HEK293 (cell line): ENCODE measurements around the gene PPM1L.

ENCODE experiments used
- CTCF ChIA-PET: fragments of 350-600 bp; formaldehyde crosslinking; extraction: SDS; loops from one replicate; lab custom pipeline; 2021; ENCODE audit warnings: antibody characterized with exemption; lab: Yijun Ruan, JAX
- POLR2A ChIA-PET: fragments of 300-600 bp; formaldehyde crosslinking; extraction: SDS; loops from one replicate; lab custom pipeline; 2020; ENCODE audit warnings: antibody characterized with exemption, inconsistent platforms; lab: Yijun Ruan, JAX
- H3K27ac ChIP-seq: fragments of 200-500 bp; sonication (Bioruptor generic); 2 replicates; pipeline ENCODE4 v1.5.1; 2014; ENCODE audit warnings: low read depth, low read length, control low read depth, inconsistent platforms; ENCODE audit errors: extremely low read depth
- H3K36me3 ChIP-seq, 2 experiments: fragments of 200-500 bp in 1 of 2; sonication (Bioruptor generic) in 1 of 2; 1 replicate in 1 of 2; 2 replicates in 1 of 2; pipeline ENCODE4 v1.5.1; 2014 to 2017; ENCODE audit warnings: inconsistent platforms in 2 of 2, low read length in 2 of 2; ENCODE audit not compliant: control insufficient read depth in 2 of 2, insufficient read depth in 1 of 2
- H3K4me1 ChIP-seq: fragments of 200-500 bp; sonication (Bioruptor generic); 2 replicates; pipeline ENCODE4 v1.5.1; 2014; ENCODE audit warnings: mild to moderate bottlenecking, low read length, inconsistent platforms; ENCODE audit not compliant: control insufficient read depth, insufficient read depth
- H3K4me3 ChIP-seq: 2 replicates; pipeline ENCODE4 v1.5.1; 2011; ENCODE audit warnings: low read depth, mild to moderate bottlenecking, control low read depth, low read length, moderate library complexity
- H3K9me3 ChIP-seq: fragments of 200-500 bp; sonication (Bioruptor generic); 2 replicates; pipeline ENCODE4 v1.5.1; 2014; ENCODE audit warnings: low read depth, low read length, inconsistent platforms; ENCODE audit not compliant: control insufficient read depth, insufficient read depth
- BCL11B ChIP-seq: fragments of 450-650 bp; formaldehyde crosslinking; IDR thresholded peaks from 2 replicates; pipeline ENCODE4 v1.5.1; 2016; ENCODE audit warnings: low read depth, missing biosample characterization, missing genetic modification characterization
- INSM2 ChIP-seq: fragments of 450-650 bp; formaldehyde crosslinking; IDR thresholded peaks from 2 replicates; pipeline ENCODE4 v1.5.1; 2016; ENCODE audit warnings: missing biosample characterization, missing genetic modification characterization
- PATZ1 ChIP-seq: fragments of 450-650 bp; formaldehyde crosslinking; IDR thresholded peaks from 2 replicates; pipeline ENCODE4 v1.5.1; 2016; ENCODE audit warnings: missing biosample characterization, missing genetic modification characterization
- SP3 ChIP-seq: fragments of 450-650 bp; formaldehyde crosslinking; IDR thresholded peaks from 2 replicates; pipeline ENCODE4 v1.5.1; 2016; ENCODE audit warnings: missing biosample characterization, missing genetic modification characterization
- ZBTB6 ChIP-seq: fragments of 450-650 bp; formaldehyde crosslinking; IDR thresholded peaks from 2 replicates; pipeline ENCODE4 v1.5.1; 2017; ENCODE audit warnings: missing biosample characterization, missing genetic modification characterization
- ZEB2 ChIP-seq: fragments of 450-650 bp; formaldehyde crosslinking; IDR thresholded peaks from 2 replicates; pipeline ENCODE4 v1.5.1; 2016; ENCODE audit warnings: missing biosample characterization, missing genetic modification characterization
- ZNF324 ChIP-seq: fragments of 450-650 bp; formaldehyde crosslinking; IDR thresholded peaks from 2 replicates; pipeline ENCODE4 v1.5.1; 2016; ENCODE audit warnings: missing biosample characterization, missing genetic modification characterization
- ZNF555 ChIP-seq: fragments of 450-650 bp; formaldehyde crosslinking; conservative IDR thresholded peaks from 2 replicates; pipeline ENCODE4 v1.5.1; 2017; ENCODE audit warnings: missing biosample characterization, mild to moderate bottlenecking, missing genetic modification characterization, inconsistent platforms
- ZNF596 ChIP-seq: fragments of 450-650 bp; IDR thresholded peaks from 2 replicates; pipeline ENCODE4 v1.5.0; 2018; ENCODE audit warnings: missing biosample characterization, mild to moderate bottlenecking, missing genetic modification characterization, moderate library complexity
- ZNF624 ChIP-seq: fragments of 450-650 bp; formaldehyde crosslinking; IDR thresholded peaks from 2 replicates; pipeline ENCODE4 v1.5.1; 2017; ENCODE audit warnings: missing biosample characterization, missing genetic modification characterization
- ZNF664 ChIP-seq: fragments of 450-650 bp; formaldehyde crosslinking; IDR thresholded peaks from 2 replicates; pipeline ENCODE4 v1.5.1; 2016; ENCODE audit warnings: missing biosample characterization, missing genetic modification characterization
- ZNF701 ChIP-seq: fragments of 450-650 bp; formaldehyde crosslinking; IDR thresholded peaks from 2 replicates; pipeline ENCODE4 v1.5.1; 2016; ENCODE audit warnings: missing biosample characterization, missing genetic modification characterization
- ZNF707 ChIP-seq: fragments of 450-650 bp; formaldehyde crosslinking; IDR thresholded peaks from 2 replicates; pipeline ENCODE4 v1.5.1; 2016; ENCODE audit warnings: missing biosample characterization, missing genetic modification characterization
- ZNF792 ChIP-seq: fragments of 450-650 bp; formaldehyde crosslinking; IDR thresholded peaks from 2 replicates; pipeline ENCODE4 v1.5.1; 2016; ENCODE audit warnings: missing biosample characterization, missing genetic modification characterization
- ZXDB ChIP-seq: fragments of 450-650 bp; formaldehyde crosslinking; IDR thresholded peaks from 2 replicates; pipeline ENCODE4 v1.5.1; 2016; ENCODE audit warnings: missing biosample characterization, missing genetic modification characterization
- TF ChIP-seq, protein P1 (sequence below): fragments of 450-650 bp; formaldehyde crosslinking; IDR thresholded peaks from 2 replicates; pipeline ENCODE4 v1.5.1; 2016; ENCODE audit warnings: missing biosample characterization, missing genetic modification characterization, borderline replicate concordance
- TF ChIP-seq, protein P2 (sequence below): fragments of 450-650 bp; formaldehyde crosslinking; IDR thresholded peaks from 2 replicates; pipeline ENCODE4 v1.5.1; 2016; ENCODE audit warnings: missing biosample characterization, missing genetic modification characterization
- TF ChIP-seq, protein P3 (sequence below): fragments of 450-650 bp; formaldehyde crosslinking; IDR thresholded peaks from 2 replicates; pipeline ENCODE4 v1.5.1; 2017; ENCODE audit warnings: missing biosample characterization, missing genetic modification characterization
- TF ChIP-seq, protein P4 (sequence below): fragments of 450-650 bp; formaldehyde crosslinking; IDR thresholded peaks from 2 replicates; pipeline ENCODE4 v1.5.1; 2016; ENCODE audit warnings: missing biosample characterization, missing genetic modification characterization
- TF ChIP-seq, protein P5 (sequence below): fragments of 450-650 bp; formaldehyde crosslinking; IDR thresholded peaks from 2 replicates; pipeline ENCODE4 v1.5.1; 2017; ENCODE audit warnings: missing biosample characterization, mild to moderate bottlenecking, missing genetic modification characterization, moderate library complexity

The PPM1L gene

DNA sequence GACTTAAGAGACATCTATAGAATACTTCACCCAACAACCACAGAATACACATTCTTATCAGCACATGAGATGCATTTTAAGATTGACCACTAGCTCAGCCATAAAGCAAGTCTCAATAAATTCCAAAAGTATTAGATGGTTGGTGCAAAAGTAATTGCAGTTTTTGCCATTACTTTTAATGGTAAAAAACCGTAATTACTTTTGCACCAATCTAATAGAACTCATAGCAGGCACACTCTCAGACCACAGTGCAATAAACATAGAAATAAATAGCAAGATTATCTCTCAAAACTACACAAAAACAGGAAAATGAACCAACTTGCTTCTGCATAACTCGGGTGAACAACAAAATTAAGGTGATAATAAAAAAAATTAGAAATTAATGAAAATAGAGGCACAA is 33.7 kb upstream of the PPM1L start:
- POLR2A ChIA-PET = no interaction called here
- H3K4me3 ChIP-seq = no peak overlapping the region
- no peaks in the 10 kb centered on the region for H3K36me3 ChIP-seq
- no peak for TF ChIP-seq ZBTB6 (tag by site-specific recombination)
- no peak for TF ChIP-seq ZXDB (tag by site-specific recombination)
- TF ChIP-seq ZEB2 (tag by site-specific recombination) = no peak
- no peak for TF ChIP-seq ZNF664
- no peaks in the 10 kb centered on the region for H3K4me1 ChIP-seq
- no peak overlapping the region for H3K27ac ChIP-seq
- CTCF ChIA-PET = no interaction called here
- H3K9me3 ChIP-seq = no peaks in the 10 kb centered on the region

DNA sequence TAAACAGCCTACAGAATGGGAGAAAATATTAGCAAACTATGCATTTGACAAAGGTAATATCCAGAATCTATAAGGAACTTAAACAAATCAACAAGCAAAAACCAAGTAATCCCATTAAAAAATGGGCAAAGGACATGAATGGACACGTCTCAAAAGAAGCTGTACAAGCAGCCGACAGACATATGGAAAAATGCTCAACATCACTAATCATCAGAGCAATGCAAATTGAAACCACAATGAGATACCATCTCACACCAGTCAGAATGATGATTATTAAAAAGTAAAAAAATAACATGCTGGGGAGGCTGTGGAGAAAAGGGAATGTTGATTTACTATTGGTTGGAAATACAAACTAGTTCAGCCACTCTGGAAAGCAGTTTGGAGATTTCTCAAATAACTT is 30.7 kb upstream of the PPM1L start:
- no peak overlapping the region for H3K4me3 ChIP-seq
- H3K9me3 ChIP-seq = no peaks in the 10 kb centered on the region
- H3K4me1 ChIP-seq = no peaks in the 10 kb centered on the region
- no peak overlapping the region for H3K27ac ChIP-seq
- ChIA-PET CTCF (no interaction called here), POLR2A (no interaction called here)
- TF ChIP-seq ZNF701 (tag by site-specific recombination) (no peak), ZNF324 (tag by site-specific recombination) (no peak), ZNF596 (tag by site-specific recombination) (no peak), SP3 (tag by site-specific recombination) (no peak), ZNF792 (tag by site-specific recombination) (no peak), INSM2 (tag by site-specific recombination) (no peak), ZNF707 (tag by site-specific recombination) (no peak), PATZ1 (no peak), BCL11B (tag by site-specific recombination) (no peak), ZNF624 (tag by site-specific recombination) (no peak), ZNF555 (tag by site-specific recombination) (no peak)
- TF ChIP-seq, protein P1, sequence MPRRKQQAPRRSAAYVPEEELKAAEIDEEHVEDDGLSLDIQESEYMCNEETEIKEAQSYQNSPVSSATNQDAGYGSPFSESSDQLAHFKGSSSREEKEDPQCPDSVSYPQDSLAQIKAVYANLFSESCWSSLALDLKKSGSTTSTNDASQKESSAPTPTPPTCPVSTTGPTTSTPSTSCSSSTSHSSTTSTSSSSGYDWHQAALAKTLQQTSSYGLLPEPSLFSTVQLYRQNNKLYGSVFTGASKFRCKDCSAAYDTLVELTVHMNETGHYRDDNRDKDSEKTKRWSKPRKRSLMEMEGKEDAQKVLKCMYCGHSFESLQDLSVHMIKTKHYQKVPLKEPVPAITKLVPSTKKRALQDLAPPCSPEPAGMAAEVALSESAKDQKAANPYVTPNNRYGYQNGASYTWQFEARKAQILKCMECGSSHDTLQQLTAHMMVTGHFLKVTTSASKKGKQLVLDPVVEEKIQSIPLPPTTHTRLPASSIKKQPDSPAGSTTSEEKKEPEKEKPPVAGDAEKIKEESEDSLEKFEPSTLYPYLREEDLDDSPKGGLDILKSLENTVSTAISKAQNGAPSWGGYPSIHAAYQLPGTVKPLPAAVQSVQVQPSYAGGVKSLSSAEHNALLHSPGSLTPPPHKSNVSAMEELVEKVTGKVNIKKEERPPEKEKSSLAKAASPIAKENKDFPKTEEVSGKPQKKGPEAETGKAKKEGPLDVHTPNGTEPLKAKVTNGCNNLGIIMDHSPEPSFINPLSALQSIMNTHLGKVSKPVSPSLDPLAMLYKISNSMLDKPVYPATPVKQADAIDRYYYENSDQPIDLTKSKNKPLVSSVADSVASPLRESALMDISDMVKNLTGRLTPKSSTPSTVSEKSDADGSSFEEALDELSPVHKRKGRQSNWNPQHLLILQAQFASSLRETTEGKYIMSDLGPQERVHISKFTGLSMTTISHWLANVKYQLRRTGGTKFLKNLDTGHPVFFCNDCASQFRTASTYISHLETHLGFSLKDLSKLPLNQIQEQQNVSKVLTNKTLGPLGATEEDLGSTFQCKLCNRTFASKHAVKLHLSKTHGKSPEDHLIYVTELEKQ = no peak
- TF ChIP-seq, protein P2, sequence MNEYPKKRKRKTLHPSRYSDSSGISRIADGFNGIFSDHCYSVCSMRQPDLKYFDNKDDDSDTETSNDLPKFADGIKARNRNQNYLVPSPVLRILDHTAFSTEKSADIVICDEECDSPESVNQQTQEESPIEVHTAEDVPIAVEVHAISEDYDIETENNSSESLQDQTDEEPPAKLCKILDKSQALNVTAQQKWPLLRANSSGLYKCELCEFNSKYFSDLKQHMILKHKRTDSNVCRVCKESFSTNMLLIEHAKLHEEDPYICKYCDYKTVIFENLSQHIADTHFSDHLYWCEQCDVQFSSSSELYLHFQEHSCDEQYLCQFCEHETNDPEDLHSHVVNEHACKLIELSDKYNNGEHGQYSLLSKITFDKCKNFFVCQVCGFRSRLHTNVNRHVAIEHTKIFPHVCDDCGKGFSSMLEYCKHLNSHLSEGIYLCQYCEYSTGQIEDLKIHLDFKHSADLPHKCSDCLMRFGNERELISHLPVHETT = no peak
- TF ChIP-seq, protein P3, sequence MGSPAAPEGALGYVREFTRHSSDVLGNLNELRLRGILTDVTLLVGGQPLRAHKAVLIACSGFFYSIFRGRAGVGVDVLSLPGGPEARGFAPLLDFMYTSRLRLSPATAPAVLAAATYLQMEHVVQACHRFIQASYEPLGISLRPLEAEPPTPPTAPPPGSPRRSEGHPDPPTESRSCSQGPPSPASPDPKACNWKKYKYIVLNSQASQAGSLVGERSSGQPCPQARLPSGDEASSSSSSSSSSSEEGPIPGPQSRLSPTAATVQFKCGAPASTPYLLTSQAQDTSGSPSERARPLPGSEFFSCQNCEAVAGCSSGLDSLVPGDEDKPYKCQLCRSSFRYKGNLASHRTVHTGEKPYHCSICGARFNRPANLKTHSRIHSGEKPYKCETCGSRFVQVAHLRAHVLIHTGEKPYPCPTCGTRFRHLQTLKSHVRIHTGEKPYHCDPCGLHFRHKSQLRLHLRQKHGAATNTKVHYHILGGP (tag by site-specific recombination) = no peak
- TF ChIP-seq, protein P4, sequence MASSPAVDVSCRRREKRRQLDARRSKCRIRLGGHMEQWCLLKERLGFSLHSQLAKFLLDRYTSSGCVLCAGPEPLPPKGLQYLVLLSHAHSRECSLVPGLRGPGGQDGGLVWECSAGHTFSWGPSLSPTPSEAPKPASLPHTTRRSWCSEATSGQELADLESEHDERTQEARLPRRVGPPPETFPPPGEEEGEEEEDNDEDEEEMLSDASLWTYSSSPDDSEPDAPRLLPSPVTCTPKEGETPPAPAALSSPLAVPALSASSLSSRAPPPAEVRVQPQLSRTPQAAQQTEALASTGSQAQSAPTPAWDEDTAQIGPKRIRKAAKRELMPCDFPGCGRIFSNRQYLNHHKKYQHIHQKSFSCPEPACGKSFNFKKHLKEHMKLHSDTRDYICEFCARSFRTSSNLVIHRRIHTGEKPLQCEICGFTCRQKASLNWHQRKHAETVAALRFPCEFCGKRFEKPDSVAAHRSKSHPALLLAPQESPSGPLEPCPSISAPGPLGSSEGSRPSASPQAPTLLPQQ (tag by site-specific recombination) = no peak
- TF ChIP-seq, protein P5, sequence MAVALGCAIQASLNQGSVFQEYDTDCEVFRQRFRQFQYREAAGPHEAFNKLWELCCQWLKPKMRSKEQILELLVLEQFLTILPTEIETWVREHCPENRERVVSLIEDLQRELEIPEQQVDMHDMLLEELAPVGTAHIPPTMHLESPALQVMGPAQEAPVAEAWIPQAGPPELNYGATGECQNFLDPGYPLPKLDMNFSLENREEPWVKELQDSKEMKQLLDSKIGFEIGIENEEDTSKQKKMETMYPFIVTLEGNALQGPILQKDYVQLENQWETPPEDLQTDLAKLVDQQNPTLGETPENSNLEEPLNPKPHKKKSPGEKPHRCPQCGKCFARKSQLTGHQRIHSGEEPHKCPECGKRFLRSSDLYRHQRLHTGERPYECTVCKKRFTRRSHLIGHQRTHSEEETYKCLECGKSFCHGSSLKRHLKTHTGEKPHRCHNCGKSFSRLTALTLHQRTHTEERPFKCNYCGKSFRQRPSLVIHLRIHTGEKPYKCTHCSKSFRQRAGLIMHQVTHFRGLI = no peak
- no peaks in the 10 kb centered on the region for H3K36me3 ChIP-seq
